Breast epithelium (tissue), 4 donors: ENCODE measurements around the gene ABTB2. TPM values are rescaled to one million over a fixed set of nuclear protein-coding genes. Genes with fewer than 3 reads are reported as not detected.

Source experiments
- DNase-seq, 2 donors: peaks; one replicate each; pipeline ENCODE4 v3.0.0-alpha.2; 2019; ENCODE audit warnings: low spot score in 2 of 2
- H3K27ac ChIP-seq, 2 donors: fragments of 200-600 bp; sonication (generic) in 1 of 2; one replicate each; pipeline ENCODE4 v1.5.1; 2016 to 2019; ENCODE audit warnings: mild to moderate bottlenecking in 1 of 2
- H3K27me3 ChIP-seq, 2 donors: fragments of 200-600 bp; sonication (generic) in 1 of 2; one replicate each; pipeline versions ENCODE4 v1.5.1 to v1.6.0; 2017 to 2019; ENCODE audit warnings: control low read depth in 1 of 2, mild to moderate bottlenecking in 1 of 2
- H3K36me3 ChIP-seq: fragments of 200-600 bp; one replicate; pipeline ENCODE4 v1.5.1; 2019
- H3K4me1 ChIP-seq, 2 donors: fragments of 200-600 bp; sonication (generic); one replicate each; pipeline ENCODE4 v1.5.1; 2016 to 2019; ENCODE audit warnings: control low read depth in 1 of 2
- H3K4me3 ChIP-seq, 3 donors: fragments of 200-600 bp; sonication (generic); 1 replicate in 2 of 3; 2 replicates in 1 of 3; pipeline ENCODE4 v1.5.1; 2016 to 2019; ENCODE audit warnings: mild to moderate bottlenecking in 3 of 3, moderate library complexity in 2 of 3
- H3K9me3 ChIP-seq, 2 donors: fragments of 200-600 bp; sonication (generic) in 1 of 2; one replicate each; pipeline ENCODE4 v1.5.1; 2016 to 2019; ENCODE audit warnings: control low read depth in 1 of 2
- CTCF ChIP-seq, 3 donors: fragments of 450-650 bp; IDR thresholded peaks; one replicate each; pipeline ENCODE4 v1.5.1; 2016 to 2017; ENCODE audit warnings: antibody characterized with exemption in 3 of 3, mild to moderate bottlenecking in 3 of 3, moderate library complexity in 3 of 3
- POLR2A ChIP-seq: fragments of 450-650 bp; IDR thresholded peaks from one replicate; pipeline ENCODE4 v1.6.1; 2016; ENCODE audit warnings: antibody characterized with exemption, mild to moderate bottlenecking, moderate library complexity
- POLR2AphosphoS5 ChIP-seq, 3 donors: sonication (generic); formaldehyde crosslinking; IDR thresholded peaks; one replicate each; pipeline ENCODE4 v1.6.1; 2017; ENCODE audit warnings: antibody characterized with exemption in 3 of 3
- intact Hi-C: fragments of 100-400 bp; cut with DNase I; formaldehyde crosslinking; loops from one replicate; pipeline ENCODE4 v1.15.1; 2023; ENCODE audit warnings: low total_unique reads
- total RNA-seq, 3 donors: library from RNA; depleted of rRNA; stranded (reverse); fragments of >200 nt; gene quantifications; one replicate each; pipeline ENCODE4 v1.1.0, GENCODE V29; 2016

The ABTB2 gene
- total RNA-seq, 3 donors from 2014 or later: 1.3 to 5.6 (median 1.9) TPM

- no peaks in the 10 kb centered on the region for H3K27me3 ChIP-seq
- H3K4me1 ChIP-seq: no peaks in the 10 kb centered on the region
- no peaks in the 10 kb centered on the region for H3K9me3 ChIP-seq
- H3K36me3 ChIP-seq: no peaks in the 10 kb centered on the region
- no peak for DNase-seq
- H3K4me3 ChIP-seq: no peak overlapping the region
- intact Hi-C loops: no loop called here
- H3K27ac ChIP-seq: no peak overlapping the region
- TF ChIP-seq POLR2A (no peak), CTCF (IDR thresholded peaks at IDR 0.05) (no peak), POLR2AphosphoS5 (IDR thresholded peaks at IDR 0.05) (no peak)
Measured at GRCh38 chr11:34238966-34239365, 118.8 kb downstream of the ABTB2 start.

- no peak overlapping the region for H3K27ac ChIP-seq
- no peaks in the 10 kb centered on the region for H3K4me1 ChIP-seq
- intact Hi-C loops: no loop called here
- TF ChIP-seq CTCF (IDR thresholded peaks at IDR 0.05): no peak
- TF ChIP-seq POLR2A: no peak
- no peak for TF ChIP-seq POLR2AphosphoS5 (IDR thresholded peaks at IDR 0.05)
- H3K4me3 ChIP-seq: no peak overlapping the region
- no peak for DNase-seq
- H3K9me3 ChIP-seq: no peaks in the 10 kb centered on the region
- no peaks in the 10 kb centered on the region for H3K27me3 ChIP-seq
- H3K36me3 ChIP-seq: no peaks in the 10 kb centered on the region
Measured at GRCh38 chr11:34238533-34238932, 119.3 kb downstream of the ABTB2 start.

GRCh38 chr11:34236572-34236971 lies 121.2 kb downstream of the ABTB2 start:
- Histone ChIP-seq H3K27ac (no peak overlapping the region), H3K4me3 (no peak overlapping the region), H3K4me1 (no peaks in the 10 kb centered on the region), H3K27me3 (no peaks in the 10 kb centered on the region), H3K36me3 (no peaks in the 10 kb centered on the region), H3K9me3 (no peaks in the 10 kb centered on the region)
- no peak for DNase-seq
- intact Hi-C loops: no loop called here
- TF ChIP-seq POLR2AphosphoS5 (IDR thresholded peaks at IDR 0.05) (no peak), POLR2A (no peak), CTCF (IDR thresholded peaks at IDR 0.05) (no peak)

- no peak for DNase-seq
- Histone ChIP-seq H3K27me3 (no peaks in the 10 kb centered on the region), H3K36me3 (no peaks in the 10 kb centered on the region), H3K9me3 (no peaks in the 10 kb centered on the region), H3K4me3 (no peak overlapping the region), H3K4me1 (no peaks in the 10 kb centered on the region), H3K27ac (no peak overlapping the region)
- intact Hi-C loops: no loop called here
- TF ChIP-seq POLR2A (no peak), CTCF (IDR thresholded peaks at IDR 0.05) (no peak), POLR2AphosphoS5 (IDR thresholded peaks at IDR 0.05) (no peak)
Measured at GRCh38 chr11:34235591-34236071, 122.2 kb downstream of the ABTB2 start.

- intact Hi-C loops: no loop called here
- Histone ChIP-seq H3K36me3 (no peaks in the 10 kb centered on the region), H3K4me3 (no peak overlapping the region), H3K9me3 (no peaks in the 10 kb centered on the region), H3K27me3 (no peaks in the 10 kb centered on the region), H3K4me1 (no peaks in the 10 kb centered on the region), H3K27ac (no peak overlapping the region)
- no peak for DNase-seq
- TF ChIP-seq POLR2A: no peak
- no peak for TF ChIP-seq CTCF (IDR thresholded peaks at IDR 0.05)
- no peak for TF ChIP-seq POLR2AphosphoS5 (IDR thresholded peaks at IDR 0.05)
Measured at GRCh38 chr11:34235189-34235588, 122.6 kb downstream of the ABTB2 start.
